T-helper 22 cell (primary cell): Measurements from ENCODE around the gene DISC1.
"Not testable (repeated sequence)": the region's sequence is repeated elsewhere in the genome, so short reads cannot be mapped to it uniquely, and the experiment has no call there.

Experiments
- DNase-seq: peaks from one replicate; pipeline ENCODE4 v3.0.0-alpha.2; 2020; ENCODE audit warnings: low read depth

The DISC1 gene

DNA sequence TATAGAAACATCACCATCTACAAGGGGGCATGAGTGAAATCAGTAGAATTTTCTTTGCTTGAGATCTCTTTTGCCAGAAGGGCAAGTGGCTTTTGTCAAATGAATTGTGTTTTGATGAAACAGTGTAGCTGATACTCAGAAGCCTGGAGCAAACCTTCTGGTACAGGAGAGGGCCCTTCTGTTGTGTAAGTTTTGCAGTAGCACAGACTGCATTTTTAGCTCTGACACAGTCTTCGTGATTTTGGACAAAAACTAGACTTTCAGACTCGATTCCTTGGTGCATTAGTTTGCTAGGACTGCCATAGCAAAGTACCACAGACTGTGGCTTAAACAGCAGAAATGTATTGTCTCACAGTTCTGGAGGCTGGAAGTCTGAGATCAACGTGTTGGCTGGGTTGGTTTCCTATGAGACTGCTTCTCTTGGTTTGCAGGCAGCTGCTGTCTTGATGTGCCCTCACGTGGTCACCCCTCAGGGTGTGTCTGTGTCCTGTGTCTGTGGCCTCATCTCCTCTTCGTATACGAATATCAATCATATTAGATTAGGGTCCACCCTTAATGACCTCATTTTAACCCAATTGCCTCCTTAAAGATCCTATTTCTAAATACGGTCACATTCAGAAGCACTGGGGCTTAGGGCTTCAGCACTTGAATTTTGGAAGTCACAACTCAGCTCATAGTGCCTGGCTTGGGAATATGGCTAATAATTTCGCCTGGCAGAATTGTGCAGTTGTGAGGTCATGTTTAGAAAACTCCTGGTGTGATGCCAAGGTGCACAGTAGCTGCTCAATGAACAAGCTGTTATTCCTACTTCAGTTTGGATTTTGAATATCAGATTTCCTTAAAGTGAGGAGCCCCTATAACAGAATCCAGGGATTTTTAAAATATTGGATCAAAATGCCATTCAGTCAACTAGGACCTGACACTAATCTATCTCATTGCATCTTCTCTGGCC is 21.2 kb upstream of the DISC1 start:
- DNase-seq = no peak

DNA sequence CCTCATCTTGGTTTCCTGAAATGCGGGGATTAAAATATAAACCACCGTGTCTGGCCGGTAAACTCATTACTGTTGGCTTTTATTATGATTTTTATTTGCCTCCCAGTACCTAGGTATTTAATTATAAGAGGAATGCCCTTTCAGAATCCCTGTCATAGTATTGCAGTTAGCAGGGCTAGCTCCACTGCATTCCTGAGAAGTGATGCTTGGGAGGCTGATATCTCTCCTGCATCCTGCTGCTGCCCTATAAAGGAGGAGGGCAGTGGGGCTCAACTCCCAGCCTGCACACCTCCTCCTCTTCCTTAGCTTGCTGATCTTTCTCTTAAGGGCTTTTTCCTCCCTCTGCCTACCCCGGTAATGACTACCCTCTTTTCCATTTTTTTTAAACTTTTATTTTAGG is 19.9 kb upstream of the DISC1 start:
- no peak for DNase-seq

DNA sequence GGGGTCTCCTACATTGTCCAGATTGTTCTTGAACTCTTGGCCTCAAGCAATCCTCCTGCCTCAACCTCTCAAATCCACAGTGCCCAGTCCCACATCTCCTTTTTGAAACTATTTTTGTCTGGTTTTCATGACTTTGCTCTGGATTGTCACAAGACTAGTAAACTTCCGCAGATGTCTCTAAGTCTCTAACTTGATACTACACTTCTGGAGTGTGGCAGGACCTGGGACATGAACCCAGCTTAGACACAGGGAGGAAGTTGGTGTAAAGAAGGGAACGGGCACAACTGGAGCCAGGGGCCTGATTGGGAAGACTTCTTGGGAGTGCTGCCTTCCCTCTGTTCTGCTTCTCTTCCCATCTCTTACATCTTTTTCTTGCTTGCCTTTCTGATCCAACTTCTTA is 16.2 kb upstream of the DISC1 start:
- no peak for DNase-seq

DNA sequence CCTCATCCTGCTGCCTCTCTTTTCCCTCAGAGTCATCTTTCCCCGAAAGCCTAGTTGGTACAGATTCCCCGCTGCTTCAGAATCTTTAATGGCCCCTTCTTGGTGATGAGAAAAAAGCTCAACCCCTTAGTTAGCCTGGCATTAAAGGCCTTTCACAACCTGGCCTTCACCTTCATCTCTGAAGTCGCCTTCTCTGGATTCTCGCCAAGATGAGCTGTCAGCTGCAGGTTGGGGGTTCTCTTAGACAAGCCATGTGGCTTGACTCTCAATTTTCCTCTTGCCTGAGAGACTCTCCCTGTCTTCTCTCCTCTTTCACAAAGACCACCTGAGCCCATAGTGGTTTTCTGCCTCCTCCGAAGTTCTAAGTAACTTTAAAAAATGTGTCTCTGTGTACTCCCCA is 15.5 kb upstream of the DISC1 start:
- DNase-seq = no peak

DNA sequence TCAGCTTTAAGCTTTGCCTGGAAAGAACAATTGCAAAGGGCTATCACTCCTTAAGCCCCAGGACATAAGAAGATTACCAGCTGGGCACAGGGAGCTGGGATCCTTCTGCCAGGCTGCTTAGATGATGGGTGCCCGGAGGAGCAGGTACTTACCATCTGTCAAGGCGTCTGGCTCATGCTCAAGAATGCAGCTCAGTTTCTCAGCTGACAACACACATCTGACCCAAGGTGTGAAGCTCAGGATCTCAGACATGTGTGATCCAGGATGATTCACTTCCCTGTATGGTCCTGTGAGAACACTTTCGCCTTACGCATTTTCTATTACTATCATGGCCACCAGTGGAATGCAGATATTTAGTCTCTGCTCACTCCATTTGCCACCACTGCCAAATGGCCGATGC is 14.7 kb upstream of the DISC1 start:
- DNase-seq = no peak

- DNase-seq = peak; percentile 6
Measured at GRCh38 chr1:231612393-231613089, 14.0 kb upstream of the DISC1 start.

DNA sequence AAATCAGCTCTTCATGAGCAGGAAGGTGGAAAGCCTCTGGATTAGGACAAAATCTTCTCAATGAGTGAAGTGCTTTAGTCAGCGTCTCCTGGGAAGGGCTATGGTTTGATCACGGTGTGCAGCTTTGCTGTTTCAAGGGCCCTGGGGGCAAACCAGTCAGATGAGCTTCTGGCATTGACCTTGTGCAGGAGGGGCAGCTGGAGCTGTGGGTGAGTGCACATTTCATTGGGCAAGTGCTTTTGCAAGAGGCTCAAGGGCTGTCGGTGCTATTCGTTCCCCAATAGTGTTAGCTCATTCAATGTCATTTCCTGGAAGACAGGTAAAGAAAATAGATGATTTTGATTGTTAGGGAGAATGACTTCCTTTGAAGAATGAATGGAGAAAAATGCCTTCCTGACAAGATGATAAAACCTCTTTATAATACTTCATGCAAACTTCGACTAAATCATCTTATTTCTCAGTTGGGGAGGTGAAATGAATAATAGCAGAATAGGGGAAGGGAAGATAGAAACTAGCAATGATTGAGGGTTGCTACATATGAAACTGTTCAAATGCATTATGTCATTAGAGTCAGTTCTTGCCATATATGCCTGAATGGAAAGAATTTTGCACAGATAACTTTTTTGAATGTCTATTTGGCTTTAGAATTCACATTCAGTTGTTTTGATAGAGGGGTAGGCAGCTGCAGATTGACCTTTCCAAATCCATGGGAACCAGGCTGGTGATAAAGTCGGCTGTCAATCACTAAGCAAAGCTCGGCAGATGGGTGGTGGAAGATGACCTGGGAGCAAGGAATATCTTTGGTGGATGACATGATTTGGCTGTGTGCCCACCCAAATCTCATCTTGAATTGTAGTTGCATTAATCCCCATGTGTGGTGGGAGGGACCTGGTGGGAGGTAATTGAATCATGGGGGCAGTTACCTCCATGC is 12.9 kb upstream of the DISC1 start:
- no peak for DNase-seq

DNA sequence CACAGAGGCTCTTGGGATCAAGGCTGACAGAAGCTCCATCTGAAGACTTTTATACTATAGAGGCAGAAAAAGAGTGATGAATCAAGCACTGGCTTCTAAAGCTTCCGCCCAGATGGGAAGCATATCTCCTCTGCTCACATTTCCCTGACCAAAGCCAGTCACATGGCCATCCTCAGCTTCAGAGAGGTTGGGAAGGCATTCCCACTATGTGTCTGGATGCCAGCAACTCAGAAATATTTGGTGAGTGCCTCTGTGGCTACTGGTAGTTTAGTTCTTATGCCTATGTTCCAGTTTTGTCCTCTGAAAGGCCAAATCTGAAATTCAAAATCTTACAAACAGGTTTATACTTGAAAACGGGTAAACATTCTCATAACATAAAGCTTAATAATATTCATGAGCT is 9.9 kb upstream of the DISC1 start:
- DNase-seq = no peak

DNA sequence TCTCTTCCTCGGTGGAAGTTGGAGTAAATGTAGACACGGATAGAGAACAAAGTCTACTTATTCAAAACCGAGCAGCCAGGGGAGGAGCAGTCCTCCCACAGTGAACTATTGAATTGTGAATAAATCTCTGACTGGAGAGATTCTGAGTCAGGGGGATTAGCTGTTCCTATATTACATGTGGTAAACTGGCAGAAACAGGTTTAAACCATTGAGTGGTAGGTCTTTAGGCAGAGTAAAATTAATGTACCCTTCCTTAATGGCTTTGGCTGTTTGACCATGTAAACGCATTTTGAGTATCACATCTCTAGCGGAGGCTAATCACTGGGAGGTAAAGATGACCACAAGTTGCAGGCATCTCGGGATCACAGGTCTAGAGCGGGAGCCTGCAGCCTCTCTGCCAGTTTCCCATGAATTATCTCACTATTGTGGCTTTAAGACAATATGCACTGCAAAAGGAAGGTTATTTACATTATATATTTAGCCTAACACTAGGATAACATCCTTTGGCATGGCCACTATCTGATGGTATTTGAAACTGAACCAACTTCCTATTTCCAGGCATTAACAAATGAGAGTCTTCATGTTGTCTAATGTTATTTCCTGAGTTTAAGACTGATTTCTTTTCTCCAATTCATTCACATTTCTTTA is 7.9 kb upstream of the DISC1 start:
- no peak for DNase-seq

GRCh38 chr1:231619257-231619634 is 7.3 kb upstream of the DISC1 start:
- DNase-seq = no peak

- DNase-seq = not testable (repeated sequence)
Measured at GRCh38 chr1:231625042-231625441, 1.5 kb upstream of the DISC1 start.

- no peak for DNase-seq
Measured at GRCh38 chr1:231625975-231626534, 535 bp upstream of the DISC1 start.

GRCh38 chr1:231626951-231627614 is 493 bp downstream of the DISC1 start:
- peak; percentile 35 for DNase-seq

DNA sequence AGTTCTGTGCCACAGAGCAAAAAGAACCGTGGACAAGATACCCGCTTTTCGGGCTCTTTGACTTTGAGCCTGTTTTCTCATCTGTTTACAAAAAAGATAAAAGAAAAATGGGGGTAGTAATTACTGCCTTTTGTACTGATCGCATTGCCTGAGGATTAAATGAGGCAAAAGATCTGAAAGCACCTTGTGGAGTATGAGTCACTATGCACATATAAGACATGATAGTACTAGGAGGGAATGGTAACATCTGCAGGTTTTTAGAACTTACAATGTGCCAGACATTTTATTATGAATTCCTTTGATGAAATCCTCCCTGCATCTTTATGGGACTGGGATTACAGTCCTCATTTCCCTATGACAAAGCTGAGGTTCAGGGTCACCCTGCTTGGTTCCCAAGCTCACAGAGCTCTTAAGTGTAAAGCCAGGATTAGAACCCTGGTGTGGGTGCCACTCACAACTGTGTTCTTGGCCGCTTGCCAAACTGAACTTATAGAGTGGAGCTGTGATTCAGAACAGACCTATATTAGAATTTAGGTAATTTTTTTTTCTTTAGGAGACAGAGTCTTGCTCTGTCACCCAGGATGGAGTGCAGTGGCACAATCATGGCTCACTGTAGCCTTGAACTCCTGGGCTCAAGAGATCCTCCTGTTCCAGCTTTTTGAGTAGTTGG is 1.8 kb downstream of the DISC1 start:
- no peak for DNase-seq

DNA sequence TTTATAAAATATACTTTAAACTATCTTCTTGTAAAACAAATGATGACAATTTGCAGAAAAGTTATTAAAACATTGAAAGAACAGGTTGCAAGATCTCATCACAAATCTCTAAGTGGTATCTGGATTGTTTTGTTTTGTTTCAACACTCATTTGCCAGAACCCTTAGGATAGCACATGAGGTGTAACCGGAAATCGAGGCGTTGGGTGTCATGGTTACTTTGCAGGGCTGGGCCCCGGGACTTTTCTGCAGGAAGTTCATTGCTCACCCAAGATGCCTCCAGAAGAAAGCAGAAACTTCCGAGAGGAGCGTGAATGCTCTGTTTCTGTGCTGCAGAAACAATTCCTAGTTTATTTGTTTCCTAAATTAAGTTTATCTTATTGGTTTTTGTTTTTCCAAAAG is 2.5 kb downstream of the DISC1 start:
- no peak for DNase-seq

DNA sequence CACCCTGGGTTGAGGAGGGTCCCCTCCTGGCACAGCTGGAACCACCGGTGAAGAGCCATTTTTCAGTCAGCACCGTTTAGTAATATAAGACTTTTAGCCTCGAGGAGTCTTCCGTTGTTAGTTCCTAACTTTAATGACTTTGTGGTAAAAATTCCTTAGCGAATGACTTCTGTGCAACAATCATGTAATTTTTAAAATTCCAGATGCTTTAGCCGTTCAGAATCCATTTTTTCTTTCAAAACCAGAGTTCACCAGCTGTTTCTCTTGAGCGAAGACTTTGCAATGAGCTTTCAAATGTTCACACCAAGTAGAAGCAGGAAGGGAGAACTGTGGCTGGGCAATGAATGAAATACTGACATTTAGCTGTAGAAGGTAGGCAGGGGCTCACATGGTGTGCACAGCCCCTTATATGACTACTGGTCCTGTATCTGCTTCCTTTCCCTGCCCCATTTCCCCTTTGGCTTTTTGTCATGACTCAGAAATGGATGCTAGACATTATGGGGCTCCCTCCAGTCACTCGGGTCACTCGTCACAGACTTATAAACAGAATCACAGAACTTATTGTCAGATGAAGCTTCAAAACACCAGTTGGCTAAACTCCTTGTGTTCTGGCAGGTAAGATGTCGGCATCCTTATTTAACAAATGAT is 4.1 kb downstream of the DISC1 start:
- no peak for DNase-seq

GRCh38 chr1:231631717-231632116 is 5.1 kb downstream of the DISC1 start:
- DNase-seq = no peak

GRCh38 chr1:231632119-231632518 is 5.5 kb downstream of the DISC1 start:
- no peak for DNase-seq

- DNase-seq = no peak
Measured at GRCh38 chr1:231634323-231635013, 7.9 kb downstream of the DISC1 start.
